Testis (tissue), 2 donors: ENCODE measurements around the gene TNFRSF17.

Experiments
- CTCF ChIP-seq, 3 experiments: fragments of 450-650 bp in 2 of 3; fragments of 200-600 bp in 1 of 3; sonication (generic) in 1 of 3; IDR thresholded peaks; one replicate each; pipeline ENCODE4 v1.5.1; 2016 to 2019; ENCODE audit warnings: antibody characterized with exemption in 3 of 3, mild to moderate bottlenecking in 2 of 3, moderate library complexity in 1 of 3
- POLR2A ChIP-seq: fragments of 450-650 bp; IDR thresholded peaks from one replicate; pipeline ENCODE4 v1.6.1; 2017; ENCODE audit warnings: antibody characterized with exemption, mild to moderate bottlenecking, moderate library complexity

DNA sequence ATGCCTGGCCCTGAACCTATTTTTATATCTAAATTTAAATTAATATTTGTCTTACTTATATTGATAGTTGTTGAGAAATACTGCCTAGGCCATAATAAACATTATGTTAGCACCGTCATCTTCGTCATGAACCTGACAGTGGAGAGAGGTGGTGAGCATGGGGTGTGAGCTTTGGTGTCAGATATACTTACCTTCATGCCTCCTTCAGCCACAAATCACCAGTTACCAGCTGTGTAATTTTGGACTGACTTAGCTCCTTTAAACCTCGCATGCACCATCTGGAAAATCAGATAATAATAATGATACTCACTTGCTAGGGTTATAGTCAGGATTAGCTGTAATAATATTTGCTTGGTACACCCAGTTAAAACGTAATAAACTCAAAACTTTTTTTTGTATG lies 46.6 kb downstream of the TNFRSF17 start:
- TF ChIP-seq POLR2A (no peak), CTCF (IDR thresholded peaks at IDR 0.05) (no peak)
